CD4-positive, alpha-beta T cell treated with Interleukin-21 for 1 hour (primary cell): ENCODE data around the gene TRAF3IP3.
A peak's percentile ranks its signal among the peaks of the same experiment; 100 is the strongest.

Source experiments
- DNase-seq: peaks from one replicate; pipeline ENCODE4 v3.0.0-alpha.2; 2020

The TRAF3IP3 gene

GRCh38 chr1:209755926-209756614, at the start of gene TRAF3IP3:
Gene TRAF3IP3 (plus strand): TSS chr1:209756053. CDS start chr1:209760040, 3,987 bp downstream.
- peak; percentile 82 for DNase-seq

- DNase-seq: no peak
These were observed 49.2 kb upstream of the TRAF3IP3 start for GRCh38 chr1:209706622-209707021.

GRCh38 chr1:209707308-209707707, 48.5 kb upstream of the TRAF3IP3 start:
- DNase-seq: no peak

- no peak for DNase-seq
These were observed 47.6 kb upstream of the TRAF3IP3 start for GRCh38 chr1:209708297-209708696.

- DNase-seq: peak; percentile 20
These were observed 45.8 kb upstream of the TRAF3IP3 start for GRCh38 chr1:209710093-209710492.

GRCh38 chr1:209710847-209711246, 45.0 kb upstream of the TRAF3IP3 start:
- DNase-seq: no peak

- DNase-seq: no peak
These were observed 41.5 kb upstream of the TRAF3IP3 start for GRCh38 chr1:209714338-209714737.

- no peak for DNase-seq
These were observed 40.5 kb upstream of the TRAF3IP3 start for GRCh38 chr1:209715314-209715713.

- DNase-seq: no peak
These were observed 38.0 kb upstream of the TRAF3IP3 start for GRCh38 chr1:209717818-209718217.

- no peak for DNase-seq
These were observed 35.5 kb upstream of the TRAF3IP3 start for GRCh38 chr1:209720326-209720725.

- DNase-seq: no peak
These were observed 35.0 kb upstream of the TRAF3IP3 start for GRCh38 chr1:209720826-209721225.

- no peak for DNase-seq
These were observed 34.5 kb upstream of the TRAF3IP3 start for GRCh38 chr1:209721323-209721722.

- DNase-seq: no peak
These were observed 32.6 kb upstream of the TRAF3IP3 start for GRCh38 chr1:209723265-209723664.

- DNase-seq: no peak
These were observed 31.8 kb upstream of the TRAF3IP3 start for GRCh38 chr1:209723756-209724693.

- no peak for DNase-seq
These were observed 28.6 kb upstream of the TRAF3IP3 start for GRCh38 chr1:209727286-209727685.

- no peak for DNase-seq
These were observed 28.1 kb upstream of the TRAF3IP3 start for GRCh38 chr1:209727785-209728184.

- DNase-seq: no peak
These were observed 27.4 kb upstream of the TRAF3IP3 start for GRCh38 chr1:209728466-209728865.

GRCh38 chr1:209729436-209729835, 26.4 kb upstream of the TRAF3IP3 start:
- DNase-seq: no peak

GRCh38 chr1:209732725-209733124, 23.1 kb upstream of the TRAF3IP3 start:
- no peak for DNase-seq

- no peak for DNase-seq
These were observed 22.3 kb upstream of the TRAF3IP3 start for GRCh38 chr1:209733409-209734192.

GRCh38 chr1:209736490-209737117, 19.2 kb upstream of the TRAF3IP3 start:
- DNase-seq: no peak

GRCh38 chr1:209737118-209737505, 18.7 kb upstream of the TRAF3IP3 start:
- DNase-seq: no peak

- no peak for DNase-seq
These were observed 17.6 kb upstream of the TRAF3IP3 start for GRCh38 chr1:209738270-209738669.
